GM21367 (cell line): ENCODE results near the gene GRM8.

Experiments used
- ATAC-seq: cut with Tn5 transposase; IDR thresholded peaks from one replicate; pipeline ENCODE4 v1.9.1; 2021; ENCODE audit not compliant: unreplicated experiment

GRM8 gene

DNA sequence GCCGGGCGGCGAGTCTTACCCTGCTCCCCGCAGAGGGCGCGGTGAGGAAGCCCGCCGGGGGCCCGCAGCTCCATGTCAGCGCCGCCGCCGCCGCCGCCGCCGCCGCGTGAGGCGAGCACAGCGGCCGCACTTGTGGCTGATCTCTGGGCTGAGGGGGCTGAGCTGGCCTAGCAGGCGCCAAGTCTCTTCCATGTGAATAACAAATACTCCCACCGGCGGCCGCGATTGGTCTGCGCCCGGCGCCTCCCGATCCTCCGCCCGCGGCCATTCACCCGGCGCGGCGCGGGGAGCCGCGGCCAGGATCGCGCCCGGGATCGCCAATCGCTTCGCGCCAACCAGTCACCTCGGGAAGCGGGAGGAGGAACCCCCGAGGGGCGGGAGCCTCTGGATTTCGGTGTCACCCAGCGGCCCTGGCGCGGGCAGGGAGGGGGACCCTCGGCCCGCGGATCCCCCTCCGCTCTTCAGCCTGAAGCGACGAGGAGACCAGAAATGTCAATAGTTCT, at the start of gene GRM8:
GRM8 (minus strand) TSS at position 164 of the 503 bp plus-strand sequence.
- ATAC-seq = no peak

DNA sequence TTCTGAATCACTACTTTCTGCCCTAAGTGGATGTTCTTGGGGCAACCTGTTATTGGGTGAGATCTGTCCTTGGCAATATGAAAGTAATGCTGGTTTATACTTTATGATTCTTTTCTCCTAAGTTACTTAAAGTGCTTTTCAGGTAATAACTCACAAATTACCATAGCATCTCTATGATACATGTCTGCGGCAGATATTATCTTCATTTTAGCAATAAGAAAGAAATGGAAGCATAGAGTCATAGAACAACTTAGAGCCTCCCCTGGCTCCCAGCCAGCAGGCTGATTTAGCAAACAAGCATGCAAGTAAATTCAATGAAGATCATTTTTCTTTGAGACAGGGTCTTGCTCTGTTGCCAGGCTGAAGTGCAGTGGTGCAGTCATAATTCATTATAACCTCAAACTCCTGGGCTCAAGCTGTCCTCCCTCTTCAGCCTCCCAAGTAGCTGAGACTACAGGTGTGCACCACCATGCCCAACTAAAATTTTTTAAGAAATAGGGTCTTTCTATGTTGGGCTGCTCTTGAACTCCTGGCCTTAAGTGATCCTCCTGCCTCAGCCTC, 38.1 kb upstream of the GRM8 start:
- ATAC-seq = no peak

DNA sequence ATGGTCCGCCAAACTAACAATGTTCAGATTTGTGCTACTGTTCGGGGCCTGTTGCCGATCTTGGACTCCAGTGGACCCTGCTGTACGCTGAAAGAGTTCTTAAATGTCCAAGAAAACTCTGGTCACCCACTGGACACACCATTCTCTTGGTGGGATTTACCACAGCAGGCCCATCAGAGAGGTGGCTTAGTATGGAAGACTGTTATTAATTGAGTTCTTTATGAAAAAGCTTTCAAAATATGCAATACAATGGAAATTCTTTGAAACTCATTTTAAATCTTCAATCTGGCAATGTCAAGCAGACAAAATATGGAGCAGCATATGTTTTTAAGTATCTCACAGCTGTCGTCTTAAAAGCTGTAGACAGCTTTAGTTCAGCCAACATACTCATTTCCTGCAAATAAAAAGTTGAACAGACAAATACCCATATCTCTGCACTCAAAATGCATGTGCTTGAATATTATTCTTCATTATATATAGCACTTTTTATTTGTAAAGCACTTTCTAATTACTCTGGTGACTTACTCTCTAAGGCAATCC, 37.4 kb upstream of the GRM8 start:
- no peak for ATAC-seq

DNA sequence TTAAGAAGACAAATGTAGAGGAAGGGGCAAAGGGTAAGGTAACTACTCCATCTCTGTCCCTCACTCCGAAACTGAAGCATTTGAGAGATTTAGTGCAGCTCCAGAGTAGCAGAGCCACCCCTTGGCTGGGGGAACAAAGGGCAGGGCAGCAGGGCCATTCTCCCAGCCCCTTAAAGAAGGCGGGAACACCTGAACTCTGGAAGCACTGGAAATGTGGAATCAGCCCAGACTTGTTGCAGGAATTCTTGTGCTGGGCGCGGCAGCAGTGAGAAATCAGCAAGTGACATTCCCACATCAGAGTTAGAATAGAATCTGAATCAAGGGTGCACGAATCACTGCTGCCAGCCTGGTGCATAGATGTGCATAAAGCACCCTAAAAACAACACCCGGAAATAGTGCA, 34.4 kb upstream of the GRM8 start:
- no peak for ATAC-seq

DNA sequence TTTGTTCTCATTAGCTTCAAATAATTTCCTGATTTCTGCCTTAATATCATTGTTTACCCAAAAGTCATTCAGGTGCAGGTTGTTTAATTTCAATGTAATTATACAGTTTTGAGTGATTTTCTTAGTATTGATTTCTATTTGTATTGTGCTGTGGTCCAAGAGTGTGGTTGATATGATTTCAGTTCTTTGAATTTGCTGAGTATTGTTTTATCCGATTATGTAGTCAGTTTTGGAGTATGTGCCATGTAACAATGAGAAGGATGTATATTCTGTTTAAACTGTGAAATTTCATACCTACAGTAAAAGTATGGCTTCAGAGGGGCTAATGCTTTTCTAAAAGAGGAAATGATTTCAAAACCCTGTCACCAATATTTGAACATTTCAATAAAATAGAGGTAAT, 17.4 kb upstream of the GRM8 start:
- no peak for ATAC-seq

DNA sequence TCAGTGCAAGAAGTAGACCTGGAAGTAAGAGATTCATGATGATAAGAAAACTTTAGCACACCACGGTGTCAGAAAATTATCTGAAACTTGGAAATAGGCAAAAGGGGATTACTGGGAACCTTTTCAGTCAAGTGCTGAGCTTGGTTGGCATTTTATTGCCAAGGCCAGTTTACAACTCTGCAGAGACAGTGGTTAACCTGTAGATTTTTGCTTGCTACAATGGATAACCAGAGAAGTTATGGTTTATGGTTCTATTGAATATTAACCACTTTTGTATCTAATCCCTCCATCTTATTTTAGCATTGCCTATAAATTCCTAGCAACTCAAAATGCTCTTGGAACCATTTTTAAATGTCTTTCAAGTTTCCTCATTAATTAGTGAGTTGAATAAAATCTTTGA, 13.3 kb upstream of the GRM8 start:
- ATAC-seq = no peak

DNA sequence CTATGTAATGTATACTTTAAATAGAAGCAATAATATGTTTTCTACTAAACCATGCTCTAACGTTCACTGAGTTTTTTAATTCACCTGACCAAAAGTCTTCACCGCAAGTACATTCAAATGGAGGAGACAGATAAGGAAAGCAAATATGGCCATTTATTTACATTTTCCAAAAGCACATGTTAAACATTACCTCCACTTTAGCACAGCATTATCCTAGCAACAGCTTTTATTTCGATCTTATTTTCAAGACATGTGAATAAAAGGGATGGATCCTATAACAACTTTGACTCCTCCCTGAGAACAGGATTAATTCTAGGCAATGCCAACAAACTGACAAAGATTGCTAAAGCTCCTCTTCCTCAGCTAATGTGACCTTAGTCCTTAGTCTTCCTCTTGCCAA, 11.5 kb upstream of the GRM8 start:
- no peak for ATAC-seq

DNA sequence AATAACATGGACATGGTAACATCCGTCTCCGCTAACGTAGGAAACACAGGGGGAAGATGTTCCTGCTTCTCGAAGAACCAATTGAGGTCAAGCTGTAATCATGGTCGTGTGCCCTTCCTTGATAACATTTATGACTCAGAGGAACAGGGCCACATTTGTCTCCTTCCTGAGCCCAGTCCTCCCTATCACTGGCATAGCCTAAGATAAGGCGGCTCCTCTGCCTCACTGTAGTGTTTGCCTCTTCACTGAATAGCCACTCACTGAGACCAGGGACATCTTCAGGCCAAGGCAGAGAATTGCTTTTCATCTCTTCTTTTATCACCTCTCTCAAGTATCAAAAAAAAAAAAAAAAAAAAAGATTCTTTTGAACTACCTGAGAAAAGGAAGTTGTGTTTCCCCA, 5.4 kb upstream of the GRM8 start:
- no peak for ATAC-seq

DNA sequence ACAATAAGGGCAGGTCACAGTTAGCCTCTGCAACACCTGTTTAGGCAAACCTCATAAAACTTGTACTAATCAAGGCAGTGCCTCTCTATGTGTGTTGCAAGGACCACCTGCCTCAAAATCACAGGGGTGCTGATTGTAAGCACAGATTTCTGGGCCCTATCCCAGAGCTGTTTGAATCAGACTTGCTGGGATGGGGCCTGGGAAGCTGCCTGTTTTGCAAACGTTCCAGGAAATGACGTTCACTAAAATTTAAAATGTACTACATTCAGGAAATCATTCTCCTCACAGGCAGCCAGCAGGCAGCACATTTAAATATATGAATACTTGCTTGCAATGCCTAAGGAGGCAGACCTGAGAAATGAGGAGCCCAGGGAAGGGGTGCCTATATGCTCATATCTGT, 4.3 kb upstream of the GRM8 start:
- no peak for ATAC-seq

DNA sequence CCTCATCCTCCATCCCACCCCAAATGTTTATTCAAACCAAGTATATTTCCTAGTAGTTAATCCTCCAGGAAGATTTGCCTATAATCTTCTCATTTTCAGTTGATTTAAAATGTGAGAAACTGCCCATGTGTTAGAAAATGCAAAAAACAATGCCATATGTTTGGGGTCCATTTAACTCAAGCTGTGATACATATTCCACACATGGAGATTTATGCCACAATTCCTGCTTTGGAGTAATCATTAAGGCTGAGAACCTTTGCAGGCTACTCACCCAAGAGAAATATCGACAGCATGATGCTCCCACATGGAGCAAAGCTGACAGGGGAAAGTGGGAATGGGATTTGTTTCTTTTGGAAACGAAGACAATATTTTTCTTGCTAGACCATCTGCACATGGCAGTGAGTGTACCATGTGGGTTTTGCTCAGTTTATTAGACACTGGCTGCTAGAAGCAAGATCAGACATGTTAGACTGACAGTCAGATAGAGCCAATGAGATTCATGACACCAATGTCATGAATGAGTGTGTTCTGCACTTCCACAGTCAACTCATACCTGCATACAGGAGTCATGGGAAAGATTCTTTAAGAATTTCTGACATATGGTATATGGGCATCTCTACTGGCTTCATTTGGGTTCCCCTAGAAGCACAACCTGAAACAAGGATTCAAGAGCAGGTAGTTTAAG, 3.4 kb upstream of the GRM8 start:
- no peak for ATAC-seq

DNA sequence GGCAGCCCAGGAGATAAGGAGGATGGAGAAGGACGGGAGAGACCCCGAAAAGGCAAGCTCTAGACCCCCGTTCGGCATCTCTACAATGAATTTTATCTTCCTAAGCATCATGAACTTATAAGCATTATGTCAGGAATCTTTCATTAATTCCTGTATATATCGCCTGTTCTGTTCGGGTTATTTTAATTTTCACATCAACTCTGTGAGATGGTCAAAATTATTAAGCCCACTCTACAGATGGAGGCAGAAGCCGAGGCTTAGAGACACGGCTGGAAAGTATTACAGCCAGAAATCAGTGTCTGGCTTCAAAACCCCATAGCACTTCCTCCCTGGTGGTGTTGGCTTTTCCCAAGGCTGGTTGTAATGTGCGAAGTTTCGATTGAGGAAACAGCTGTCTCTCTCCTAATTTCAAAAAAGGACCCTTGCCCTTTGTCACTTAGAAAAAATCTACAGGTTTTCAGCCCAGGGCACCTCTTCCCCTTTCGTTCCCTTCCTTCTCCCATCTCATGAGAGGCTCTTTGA, 1.5 kb upstream of the GRM8 start:
- ATAC-seq = no peak

DNA sequence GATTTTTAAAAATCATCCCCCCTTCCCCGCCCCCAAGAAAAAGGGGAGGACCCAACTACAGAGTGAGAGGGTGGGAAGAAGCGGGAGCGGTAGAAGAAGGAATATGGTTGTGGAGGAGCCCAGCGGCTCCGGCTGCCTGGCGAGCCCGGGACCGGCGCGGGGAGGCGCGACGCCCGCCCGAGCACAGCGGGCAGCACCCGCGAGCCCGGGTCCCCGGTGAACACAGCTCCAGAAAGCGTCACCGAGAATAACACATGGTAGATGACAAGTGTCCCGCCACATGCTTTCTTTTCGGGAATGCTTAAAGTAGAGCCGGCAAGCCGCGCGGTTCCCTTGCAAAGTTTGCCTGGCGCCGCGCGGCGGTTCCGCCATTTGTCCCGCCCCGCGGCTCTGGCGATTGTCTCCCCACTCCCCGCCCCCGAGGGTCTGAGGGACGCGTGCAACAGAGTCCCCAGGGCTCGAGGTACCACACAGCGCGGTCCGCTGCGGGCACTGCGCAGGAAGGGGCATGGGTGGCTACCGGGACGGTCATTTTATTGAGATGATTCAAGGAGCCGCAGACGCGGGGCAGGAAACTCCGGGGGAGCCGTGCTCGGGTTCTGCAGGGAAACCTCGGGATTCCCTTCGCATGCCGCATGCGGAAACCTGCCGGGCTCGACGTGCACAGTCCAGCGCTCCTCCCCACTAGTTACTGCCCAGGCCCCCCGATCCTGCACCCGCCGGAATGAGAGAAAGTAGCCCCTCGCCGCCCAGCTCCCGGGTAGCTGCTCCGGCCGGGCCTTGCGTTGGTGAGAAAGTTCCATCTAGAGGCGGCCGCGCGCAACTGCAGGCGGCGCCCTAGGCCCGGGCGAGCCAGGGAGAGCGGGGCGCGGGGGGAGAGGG, 781 bp upstream of the GRM8 start:
- peak; percentile 88 for ATAC-seq

DNA sequence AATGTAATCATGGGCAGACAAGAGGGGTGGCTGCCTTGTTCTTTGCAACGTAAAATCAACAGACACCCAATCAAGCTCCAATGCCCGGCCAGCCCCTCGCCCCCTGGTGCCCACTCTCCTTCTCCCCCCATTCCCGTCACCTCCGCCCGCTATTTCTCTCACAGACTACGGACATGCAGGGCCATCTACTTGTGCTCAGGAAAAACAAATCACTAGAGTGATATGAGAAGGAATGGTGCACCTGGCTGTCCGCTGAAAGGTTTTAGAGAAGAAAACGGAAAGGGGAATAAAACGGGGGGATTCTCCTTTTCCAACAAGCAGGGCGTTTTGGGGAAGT, 396 bp downstream of the GRM8 start:
- ATAC-seq = no peak

DNA sequence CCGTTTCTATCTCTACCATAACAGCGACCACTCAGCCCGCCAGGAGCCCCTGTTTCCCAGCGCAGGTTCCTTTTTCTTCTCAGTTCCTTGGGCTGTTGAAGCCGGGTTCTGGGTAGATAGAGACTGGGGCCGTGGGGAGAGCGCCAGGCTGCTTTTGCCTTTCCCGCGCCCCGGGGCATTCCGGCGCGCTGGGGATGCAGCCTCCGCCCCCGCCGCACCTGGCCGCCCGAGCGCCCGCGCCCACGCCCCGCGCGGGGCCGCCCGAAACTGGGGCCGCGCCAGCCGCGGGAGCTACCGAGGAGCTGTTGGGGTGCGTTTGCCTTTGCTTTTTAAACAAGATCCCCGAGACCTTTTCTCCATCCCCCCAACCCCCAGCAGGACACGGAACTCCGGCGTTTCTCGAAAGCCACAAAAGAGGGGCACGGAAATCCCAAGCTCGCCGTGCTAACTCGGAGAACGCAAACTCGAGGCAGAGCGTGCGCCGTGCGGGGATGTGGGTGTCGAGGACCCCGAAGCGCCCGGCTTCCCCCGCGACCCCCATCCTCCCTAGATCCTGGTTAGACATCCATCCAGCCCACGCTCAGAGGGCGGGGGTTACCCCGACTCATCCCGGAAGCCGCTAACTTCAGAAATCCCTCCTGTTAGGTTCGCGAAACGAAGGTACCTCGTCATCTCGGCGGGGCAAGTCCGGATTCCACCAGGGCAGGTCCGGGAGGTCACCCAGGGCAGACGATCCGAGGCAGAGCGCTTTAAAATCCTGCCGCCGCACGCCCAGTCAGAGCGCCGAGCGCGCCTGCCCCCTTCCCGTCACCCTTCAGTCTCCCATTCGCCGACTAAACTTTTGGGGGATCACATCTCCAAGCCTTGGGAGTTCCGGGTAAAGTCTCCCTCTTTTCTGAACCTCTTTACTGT, 1.0 kb downstream of the GRM8 start:
- no peak for ATAC-seq

DNA sequence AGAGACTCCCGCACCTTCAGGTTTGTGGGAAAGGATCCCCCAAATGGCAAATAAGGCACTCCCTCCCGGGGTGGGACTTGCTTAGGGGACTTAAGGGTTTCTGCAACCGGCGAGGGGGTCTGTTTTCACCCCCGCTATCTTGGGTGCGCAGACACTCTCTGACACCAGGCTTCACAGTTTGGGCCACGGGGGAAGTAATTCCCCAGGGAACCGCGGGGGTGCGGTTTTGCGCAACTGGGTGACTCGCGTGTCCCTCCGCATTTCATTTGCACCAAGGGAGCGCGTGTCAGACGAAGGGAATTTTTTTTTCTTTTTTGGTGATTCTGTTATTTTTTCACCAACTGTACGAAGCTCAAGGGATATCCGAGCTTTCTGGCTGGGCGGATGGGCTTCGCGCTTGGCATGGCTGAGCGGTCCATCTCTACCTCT, 1.7 kb downstream of the GRM8 start:
- ATAC-seq = no peak

DNA sequence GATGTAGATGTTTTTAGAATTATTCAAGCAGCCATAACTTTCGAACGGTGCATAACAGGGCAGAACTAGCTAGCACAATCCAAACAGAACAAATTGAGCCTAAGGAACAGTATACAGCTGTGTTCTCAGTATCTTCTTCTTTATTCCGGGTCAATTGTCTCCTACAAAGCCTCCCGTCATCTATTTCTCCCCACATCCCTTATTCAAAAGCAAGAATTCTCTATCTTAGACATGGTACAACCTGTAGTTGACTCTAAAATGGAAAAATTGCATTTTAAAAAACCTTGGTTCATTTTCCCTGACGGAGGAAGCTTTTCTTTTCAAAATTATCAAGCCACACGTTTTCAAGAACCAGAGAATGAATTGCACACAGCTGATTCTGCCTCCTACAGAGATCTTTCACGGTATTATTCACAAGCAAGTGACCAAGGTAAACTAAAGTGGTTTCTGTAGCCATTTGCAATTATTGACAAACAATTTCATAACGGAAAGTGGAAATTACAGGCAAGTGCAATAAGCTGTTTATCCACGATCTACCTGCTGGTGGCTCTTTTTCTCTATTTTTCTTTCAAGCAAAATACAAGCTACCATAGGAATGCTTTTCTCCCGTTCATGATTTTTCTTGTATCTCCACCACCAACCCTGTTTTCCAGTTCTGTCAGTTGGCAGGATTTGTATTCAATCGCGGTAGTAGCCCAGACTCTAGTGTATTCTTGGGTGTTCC, 2.3 kb downstream of the GRM8 start:
- no peak for ATAC-seq

DNA sequence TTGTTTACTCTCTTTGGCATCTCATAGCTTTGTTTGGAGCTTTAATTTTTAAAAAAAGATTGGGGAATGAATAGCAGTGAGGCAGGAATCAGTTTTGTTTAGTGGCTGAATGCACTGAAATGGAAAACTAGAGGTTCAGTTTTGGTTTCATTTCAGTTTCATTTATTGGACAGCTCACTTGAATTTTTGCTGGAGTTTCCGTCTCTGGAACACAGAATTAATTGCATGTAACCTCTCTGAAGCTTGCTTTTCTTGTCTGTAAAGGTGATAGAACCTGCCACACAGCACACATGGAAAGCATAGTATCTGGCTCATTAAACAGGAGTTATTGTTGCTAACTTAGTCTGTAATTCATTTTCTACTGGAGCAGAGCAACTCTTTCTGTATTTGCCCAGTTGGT, 7.1 kb downstream of the GRM8 start:
- ATAC-seq = no peak

DNA sequence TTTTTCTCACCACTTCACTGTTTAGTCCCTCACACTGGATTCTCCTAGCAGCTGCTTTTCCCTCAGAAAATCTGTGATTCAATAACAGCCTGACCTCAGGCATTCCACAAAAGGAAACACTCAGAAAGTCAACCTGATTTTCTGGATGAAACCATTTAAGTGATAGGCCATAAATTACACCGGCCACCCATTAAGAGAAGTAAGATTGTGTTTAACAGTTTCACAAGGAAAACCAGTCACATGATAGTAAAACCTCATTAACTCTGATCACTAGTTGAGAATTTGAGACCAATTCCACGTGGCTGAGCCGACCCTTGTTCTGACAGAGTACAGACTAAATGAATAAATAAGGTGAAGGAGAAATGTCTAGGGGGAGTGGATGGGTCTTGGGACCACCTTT, 7.7 kb downstream of the GRM8 start:
- ATAC-seq = no peak

DNA sequence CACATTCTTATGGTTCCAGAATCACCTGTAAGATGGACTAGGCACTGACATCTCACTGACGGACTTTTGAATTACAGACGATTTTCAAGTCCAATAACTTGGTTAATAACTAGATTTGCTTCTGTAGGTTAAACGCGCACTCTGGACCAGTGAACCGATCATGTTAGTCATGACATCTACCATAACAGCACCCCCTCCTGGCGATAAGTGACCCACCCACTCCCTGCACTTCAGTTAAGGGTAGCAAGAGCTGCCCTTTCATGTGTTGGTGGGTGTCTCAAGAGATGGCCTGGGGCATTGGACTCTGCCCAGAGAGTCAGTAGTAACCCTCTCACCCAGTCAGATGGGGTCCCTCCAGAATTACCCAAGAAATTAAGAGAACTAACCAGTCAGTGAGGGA, 12.9 kb downstream of the GRM8 start:
- no peak for ATAC-seq

DNA sequence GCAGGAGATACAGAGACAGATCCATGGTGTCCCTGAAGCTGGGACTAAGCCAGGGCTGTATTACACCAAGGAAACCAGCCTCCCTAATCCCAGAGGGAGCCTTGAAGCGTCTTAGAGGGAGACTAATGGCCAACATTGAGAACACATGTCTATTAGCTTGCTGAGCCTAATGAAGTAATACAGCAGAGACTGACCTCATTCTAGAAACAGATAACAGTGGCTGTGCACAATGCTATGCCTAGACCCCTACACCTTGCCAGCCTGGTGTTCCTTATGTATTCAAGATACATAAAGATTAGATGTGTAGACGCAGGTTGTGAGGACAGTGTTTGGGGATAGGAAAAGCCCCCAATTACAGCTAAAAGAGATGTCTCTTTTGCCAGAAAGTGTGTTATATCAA, 19.1 kb downstream of the GRM8 start:
- ATAC-seq = no peak
